ENCODE results near the gene CNOT6.
A peak's percentile ranks its signal among the peaks of the same experiment; 100 is the strongest.

Gene CNOT6

GRCh38 chr5:180598797-180599589 is 104.8 kb downstream of the CNOT6 start:
- no peak for DNase-seq (ENCODE audit: low read depth in 1 of 2, low spot score in 1 of 2)

GRCh38 chr5:180599590-180599914 is 105.4 kb downstream of the CNOT6 start:
- no peak for DNase-seq (ENCODE audit: low read depth in 1 of 2, low spot score in 1 of 2)

GRCh38 chr5:180599981-180600553 is 105.9 kb downstream of the CNOT6 start:
- no peak for DNase-seq (ENCODE audit: low read depth in 1 of 2, low spot score in 1 of 2)

- no peak for DNase-seq (ENCODE audit: low read depth in 1 of 2, low spot score in 1 of 2)
Observed at GRCh38 chr5:180600554-180601041, 106.4 kb downstream of the CNOT6 start.

GRCh38 chr5:180601591-180602480 is 107.7 kb downstream of the CNOT6 start:
- DNase-seq (ENCODE audit: low read depth in 1 of 2, low spot score in 1 of 2) = no peak

GRCh38 chr5:180602481-180603075 is 108.4 kb downstream of the CNOT6 start:
- DNase-seq (ENCODE audit: low read depth in 1 of 2, low spot score in 1 of 2) = no peak

GRCh38 chr5:180603076-180603594 is 109.0 kb downstream of the CNOT6 start:
- DNase-seq (ENCODE audit: low read depth in 1 of 2, low spot score in 1 of 2) = no peak

- DNase-seq (ENCODE audit: low read depth in 1 of 2, low spot score in 1 of 2) = no peak
Observed at GRCh38 chr5:180604271-180604670, 110.1 kb downstream of the CNOT6 start.

GRCh38 chr5:180605554-180606214 is 111.5 kb downstream of the CNOT6 start:
- DNase-seq (ENCODE audit: low read depth in 1 of 2, low spot score in 1 of 2) = peak; percentile 21 to 25

GRCh38 chr5:180606215-180606785 is 112.1 kb downstream of the CNOT6 start:
- DNase-seq (ENCODE audit: low read depth in 1 of 2, low spot score in 1 of 2) = no peak

GRCh38 chr5:180607861-180608571 is 113.8 kb downstream of the CNOT6 start:
- no peak for DNase-seq (ENCODE audit: low read depth in 1 of 2, low spot score in 1 of 2)

GRCh38 chr5:180608572-180609310 is 114.6 kb downstream of the CNOT6 start:
- no peak for DNase-seq (ENCODE audit: low read depth in 1 of 2, low spot score in 1 of 2)

- no peak for DNase-seq (ENCODE audit: low read depth in 1 of 2, low spot score in 1 of 2)
Observed at GRCh38 chr5:180609386-180609785, 115.2 kb downstream of the CNOT6 start.

GRCh38 chr5:180609817-180610550 is 115.8 kb downstream of the CNOT6 start:
- DNase-seq (ENCODE audit: low read depth in 1 of 2, low spot score in 1 of 2) = no peak

- DNase-seq (ENCODE audit: low read depth in 1 of 2, low spot score in 1 of 2) = no peak
Observed at GRCh38 chr5:180611140-180611850, 117.1 kb downstream of the CNOT6 start.

- no peak for DNase-seq (ENCODE audit: low read depth in 1 of 2, low spot score in 1 of 2)
Observed at GRCh38 chr5:180612683-180613082, 118.5 kb downstream of the CNOT6 start.

- no peak for DNase-seq (ENCODE audit: low read depth in 1 of 2, low spot score in 1 of 2)
Observed at GRCh38 chr5:180613188-180613813, 119.1 kb downstream of the CNOT6 start.
